HL-60 (cell line): Measurements from ENCODE around the gene AGTRAP.

ENCODE experiments used
- POLR2AphosphoS5 ChIP-seq: IDR thresholded peaks from 2 replicates; pipeline ENCODE4 v1.6.1; 2012; ENCODE audit warnings: low read depth
- REST ChIP-seq: IDR thresholded peaks from 2 replicates; pipeline ENCODE4 v1.6.1; 2012; ENCODE audit warnings: low read depth; ENCODE audit not compliant: insufficient replicate concordance
- TF ChIP-seq, protein P1 (sequence below): IDR thresholded peaks from one replicate; pipeline ENCODE4 v1.5.1; 2011; ENCODE audit warnings: low read length, control low read depth, inconsistent platforms; ENCODE audit not compliant: insufficient read depth

- TF ChIP-seq POLR2AphosphoS5 (no peak), REST (no peak)
- TF ChIP-seq, protein P1, sequence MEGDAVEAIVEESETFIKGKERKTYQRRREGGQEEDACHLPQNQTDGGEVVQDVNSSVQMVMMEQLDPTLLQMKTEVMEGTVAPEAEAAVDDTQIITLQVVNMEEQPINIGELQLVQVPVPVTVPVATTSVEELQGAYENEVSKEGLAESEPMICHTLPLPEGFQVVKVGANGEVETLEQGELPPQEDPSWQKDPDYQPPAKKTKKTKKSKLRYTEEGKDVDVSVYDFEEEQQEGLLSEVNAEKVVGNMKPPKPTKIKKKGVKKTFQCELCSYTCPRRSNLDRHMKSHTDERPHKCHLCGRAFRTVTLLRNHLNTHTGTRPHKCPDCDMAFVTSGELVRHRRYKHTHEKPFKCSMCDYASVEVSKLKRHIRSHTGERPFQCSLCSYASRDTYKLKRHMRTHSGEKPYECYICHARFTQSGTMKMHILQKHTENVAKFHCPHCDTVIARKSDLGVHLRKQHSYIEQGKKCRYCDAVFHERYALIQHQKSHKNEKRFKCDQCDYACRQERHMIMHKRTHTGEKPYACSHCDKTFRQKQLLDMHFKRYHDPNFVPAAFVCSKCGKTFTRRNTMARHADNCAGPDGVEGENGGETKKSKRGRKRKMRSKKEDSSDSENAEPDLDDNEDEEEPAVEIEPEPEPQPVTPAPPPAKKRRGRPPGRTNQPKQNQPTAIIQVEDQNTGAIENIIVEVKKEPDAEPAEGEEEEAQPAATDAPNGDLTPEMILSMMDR: no peak
These were observed 13.4 kb upstream of the AGTRAP start for GRCh38 chr1:11722538-11722937.
